B cell (primary cell): ENCODE results near the gene WIPI1. TPM values are rescaled to one million over a fixed set of nuclear protein-coding genes. Genes with fewer than 3 reads are reported as not detected.

Experiments
- ATAC-seq: fragments of 200-7000 bp; cut with Tn5 transposase; one replicate; pipeline ENCODE4 v1.10.0; 2021; ENCODE audit warnings: low read depth, mild to moderate bottlenecking, moderate number of reproducible peaks, moderate library complexity
- CTCF ChIA-PET: fragments of 350-600 bp; sonication (Branson Sonifier 250); formaldehyde crosslinking; loops from one replicate; lab custom pipeline; 2021; ENCODE audit warnings: antibody characterized with exemption, inconsistent platforms; lab: Charles Lee
- POLR2A ChIA-PET: fragments of 350-600 bp; sonication (Branson Sonifier 250); formaldehyde crosslinking; loops from one replicate; lab custom pipeline; 2021; ENCODE audit warnings: antibody characterized with exemption; lab: Charles Lee
- DNase-seq: peaks from one replicate; pipeline ENCODE4 v3.0.0; 2013
- H2AFZ ChIP-seq: 2 replicates; pipeline ENCODE4 v1.6.1; 2012; ENCODE audit warnings: mild to moderate bottlenecking, low read depth, low read length; ENCODE audit not compliant: insufficient read depth, poor library complexity, severe bottlenecking
- H3K27ac ChIP-seq, 2 donors: 1 replicate in 1 of 2; 2 replicates in 1 of 2; pipeline ENCODE4 v1.5.1; 2012 to 2013; ENCODE audit warnings: low read length in 2 of 2, mild to moderate bottlenecking in 2 of 2, moderate library complexity in 1 of 2
- H3K27me3 ChIP-seq, 4 experiments: fragments of 200-600 bp in 1 of 4; sonication (generic) in 1 of 4; replicated peaks in 1 of 4; 1 replicate in 2 of 4; 2 replicates in 2 of 4; pipeline versions ENCODE4 v1.6.1 to v1.7.0; 2013 to 2016; ENCODE audit warnings: low read length in 3 of 4, mild to moderate bottlenecking in 2 of 4, mixed read lengths in 1 of 4, moderate library complexity in 1 of 4; ENCODE audit not compliant: insufficient read depth in 4 of 4, control insufficient read depth in 3 of 4; ENCODE audit errors: control extremely low read depth in 1 of 4
- H3K36me3 ChIP-seq, 2 experiments: replicated peaks in 1 of 2; 1 replicate in 1 of 2; 2 replicates in 1 of 2; pipeline versions ENCODE4 v1.6.1 to v1.7.1; 2013; ENCODE audit warnings: low read length in 1 of 2; ENCODE audit not compliant: insufficient read depth in 2 of 2, control insufficient read depth in 1 of 2; ENCODE audit errors: control extremely low read depth in 1 of 2, extremely low read depth in 1 of 2
- H3K4me1 ChIP-seq, 2 donors: fragments of 200-600 bp in 1 of 2; sonication (generic) in 1 of 2; 1 replicate in 1 of 2; 2 replicates in 1 of 2; pipeline versions ENCODE4 v1.5.1 to v1.6.1; 2013 to 2017; ENCODE audit warnings: low read length in 2 of 2; ENCODE audit not compliant: control insufficient read depth in 2 of 2, insufficient read depth in 2 of 2
- H3K4me2 ChIP-seq: replicated peaks from 2 replicates; pipeline ENCODE3; 2012; ENCODE audit warnings: mild to moderate bottlenecking, low read depth, low read length; ENCODE audit not compliant: poor library complexity, severe bottlenecking
- H3K4me3 ChIP-seq, 5 experiments: fragments of 200-600 bp in 1 of 5; sonication (generic) in 1 of 5; 1 replicate in 3 of 5; 2 replicates in 2 of 5; pipeline versions ENCODE4 v1.5.1 to v1.7.0; 2011 to 2016; ENCODE audit warnings: low read length in 4 of 5, mild to moderate bottlenecking in 4 of 5, low read depth in 2 of 5, control low read depth in 1 of 5, moderate library complexity in 1 of 5; ENCODE audit not compliant: insufficient read depth in 1 of 5; ENCODE audit errors: control extremely low read depth in 1 of 5, extremely low read depth in 1 of 5
- H3K79me2 ChIP-seq: fragments of 200-600 bp; sonication (generic); one replicate; pipeline ENCODE4 v1.6.0; 2016; ENCODE audit warnings: low read length; ENCODE audit not compliant: control insufficient read depth, insufficient read depth
- H3K9ac ChIP-seq: fragments of 200-600 bp; sonication (generic); 2 replicates; pipeline ENCODE4 v1.6.1; 2017; ENCODE audit warnings: mild to moderate bottlenecking, low read length, moderate library complexity
- H3K9me3 ChIP-seq, 3 donors: one replicate each; pipeline versions ENCODE4 v1.6.1 to v1.7.1; 2013; ENCODE audit warnings: low read length in 2 of 3; ENCODE audit not compliant: control insufficient read depth in 2 of 3, insufficient read depth in 1 of 3; ENCODE audit errors: control extremely low read depth in 1 of 3
- H4K20me1 ChIP-seq: 2 replicates; pipeline ENCODE4 v1.6.0; 2012; ENCODE audit warnings: mild to moderate bottlenecking, low read length; ENCODE audit not compliant: insufficient read depth, control insufficient read depth, poor library complexity, severe bottlenecking
- H3K27ac Mint-ChIP-seq: one replicate; pipeline ENCODE4 v1.8.0; 2021; ENCODE audit warnings: mixed read lengths
- H3K27me3 Mint-ChIP-seq: one replicate; pipeline ENCODE4 v1.8.0; 2021; ENCODE audit warnings: mixed read lengths
- H3K4me1 Mint-ChIP-seq: one replicate; pipeline ENCODE4 v1.8.0; 2021; ENCODE audit warnings: mixed read lengths
- H3K4me3 Mint-ChIP-seq: one replicate; pipeline ENCODE4 v1.8.0; 2021; ENCODE audit warnings: mixed read lengths
- H3K9me3 Mint-ChIP-seq: one replicate; pipeline ENCODE4 v1.8.0; 2022; ENCODE audit warnings: mixed read lengths; ENCODE audit not compliant: insufficient read depth
- EZH2 ChIP-seq: IDR thresholded peaks from 2 replicates; pipeline ENCODE4 v1.6.1; 2012; ENCODE audit warnings: borderline replicate concordance, low read depth, mild to moderate bottlenecking, moderate library complexity, low read length; ENCODE audit not compliant: insufficient read depth, poor library complexity, severe bottlenecking
- WGBS: methylation state at CpG from one replicate; pipeline ENCODE4 v1.1.5; 2013; ENCODE audit warnings: missing lambda C conversion rate; ENCODE audit not compliant: insufficient coverage; 5-methylcytosine and 5-hydroxymethylcytosine counted together
- intact Hi-C: fragments of 100-400 bp; cut with micrococcal nuclease; formaldehyde crosslinking; loops from one replicate; pipeline ENCODE4 v1.10.0; 2022
- polyA plus RNA-seq: library from polyadenylated mRNA; depleted of rRNA; stranded (reverse); fragments of >200 nt; gene quantifications from 2 replicates; pipeline ENCODE4 v1.2.3, GENCODE V29; 2012
- total RNA-seq, 2 donors: library from RNA; stranded (reverse); fragments of 120-200 nt in 1 of 2; gene quantifications; 1 replicate in 1 of 2; 2 replicates in 1 of 2; pipeline versions ENCODE4 v1.2.3 to v1.2.4, GENCODE V29; 2013 to 2022
- TF ChIP-seq, protein P1 (sequence below): fragments of 200-600 bp; IDR thresholded peaks from one replicate; pipeline ENCODE4 v1.8.0; 2022; ENCODE audit warnings: antibody characterized with exemption, mild to moderate bottlenecking

The WIPI1 gene
- total and polyA plus RNA-seq, 2 donors (not counting 1 experiment from before 2014, with no cell fraction given): 6.0 to 14.7 TPM

DNA sequence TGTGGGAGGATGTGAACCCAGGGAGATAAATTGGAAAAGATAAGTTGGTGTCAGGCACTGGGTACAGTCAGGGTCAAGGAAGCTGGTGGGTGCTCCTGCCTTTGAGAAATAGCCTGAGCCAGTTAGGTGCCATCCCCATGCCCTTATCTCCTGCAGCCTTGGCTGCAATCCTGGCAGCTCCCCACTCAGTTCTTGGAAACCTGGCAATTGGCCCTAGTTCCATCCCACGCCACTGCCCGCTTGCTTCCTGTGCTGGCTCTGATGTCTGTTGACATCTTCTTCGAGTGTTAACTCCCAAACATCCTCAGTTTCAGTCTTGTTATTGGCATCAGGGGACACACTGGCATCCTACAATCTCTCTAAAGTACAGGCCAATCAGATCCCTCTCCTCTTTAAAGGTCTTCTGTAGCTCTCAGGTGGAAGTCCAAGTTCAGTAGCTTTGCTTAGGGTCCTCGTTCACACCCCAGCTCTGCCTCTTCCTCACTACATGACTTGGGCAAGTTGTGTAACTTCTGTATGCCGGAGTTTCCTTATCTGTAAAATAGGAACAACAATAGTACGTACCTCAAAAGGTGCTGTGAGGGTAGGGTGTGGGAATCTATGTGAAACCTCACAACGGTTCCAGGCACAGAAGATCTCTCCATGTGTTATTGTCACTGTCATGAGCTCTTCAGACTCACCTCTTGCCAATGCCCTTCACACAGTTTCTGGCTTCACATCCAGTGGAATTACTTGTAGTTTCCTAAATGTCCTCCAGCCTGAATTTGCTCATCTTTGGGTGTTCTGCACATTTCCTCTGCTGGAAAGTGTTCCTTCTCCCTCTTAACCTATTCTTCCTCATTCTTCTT lies 41.4 kb upstream of the WIPI1 start:
- CTCF ChIA-PET: interaction anchor here (0.5 to 3.3 kb wide), 13 partner anchors 9 to 720 kb away, joined by 3 to 26 read pairs (median 4); partner anchors contain the start of genes PRKAR1A and WIPI1
- Histone ChIP-seq H3K4me3 (peak overlapping the region in 4 of 5 experiments; percentile 18 to 52 (median 36)), H3K27me3 (no peaks in the 10 kb centered on the region), H3K36me3 (no peaks in the 10 kb centered on the region), H3K4me2 (peak overlapping the region; percentile 69), H2AFZ (peak overlapping the region; percentile 73), H3K79me2 (no peaks in the 10 kb centered on the region), H3K9me3 (peaks cover 0 to 4% (median 0%) of the 10 kb centered on the region in 3 donors), H3K4me1 (peaks cover 22 to 25% of the 10 kb centered on the region in 2 donors), H3K27ac (peak overlapping the region; percentile 71 to 81), H4K20me1 (no peaks in the 10 kb centered on the region), H3K9ac (peak overlapping the region; percentile 46)
- peak; percentile 19 for ATAC-seq
- Mint-ChIP-seq H3K4me3 (peak overlapping the region; percentile 57), H3K4me1 (peaks cover 26% of the 10 kb centered on the region), H3K27ac (peak overlapping the region; percentile 94), H3K9me3 (no peaks in the 10 kb centered on the region), H3K27me3 (no peaks in the 10 kb centered on the region)
- WGBS: 46% methylated on average over 3 of the region's 7 CpGs
- POLR2A ChIA-PET: interaction anchor here (0.6 to 2.5 kb wide), 5 partner anchors 9 to 34 kb away, joined by 3 to 17 read pairs (median 5); partner anchors contain the start of gene PRKAR1A
- TF ChIP-seq, protein P1, sequence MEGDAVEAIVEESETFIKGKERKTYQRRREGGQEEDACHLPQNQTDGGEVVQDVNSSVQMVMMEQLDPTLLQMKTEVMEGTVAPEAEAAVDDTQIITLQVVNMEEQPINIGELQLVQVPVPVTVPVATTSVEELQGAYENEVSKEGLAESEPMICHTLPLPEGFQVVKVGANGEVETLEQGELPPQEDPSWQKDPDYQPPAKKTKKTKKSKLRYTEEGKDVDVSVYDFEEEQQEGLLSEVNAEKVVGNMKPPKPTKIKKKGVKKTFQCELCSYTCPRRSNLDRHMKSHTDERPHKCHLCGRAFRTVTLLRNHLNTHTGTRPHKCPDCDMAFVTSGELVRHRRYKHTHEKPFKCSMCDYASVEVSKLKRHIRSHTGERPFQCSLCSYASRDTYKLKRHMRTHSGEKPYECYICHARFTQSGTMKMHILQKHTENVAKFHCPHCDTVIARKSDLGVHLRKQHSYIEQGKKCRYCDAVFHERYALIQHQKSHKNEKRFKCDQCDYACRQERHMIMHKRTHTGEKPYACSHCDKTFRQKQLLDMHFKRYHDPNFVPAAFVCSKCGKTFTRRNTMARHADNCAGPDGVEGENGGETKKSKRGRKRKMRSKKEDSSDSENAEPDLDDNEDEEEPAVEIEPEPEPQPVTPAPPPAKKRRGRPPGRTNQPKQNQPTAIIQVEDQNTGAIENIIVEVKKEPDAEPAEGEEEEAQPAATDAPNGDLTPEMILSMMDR: no peak
- no peak for TF ChIP-seq EZH2
- intact Hi-C loops: loop anchor here (1.0 kb wide), 1 partner anchor 13 kb away; no protein-coding TSS in a partner anchor
- DNase-seq: no peak
